Renal cortex interstitium (tissue), 11 donors: ENCODE results near the gene TEN1. TPM values are rescaled to one million over a fixed set of nuclear protein-coding genes. Genes with fewer than 3 reads are reported as not detected.

Source experiments
- DNase-seq, 11 donors: peaks; one replicate each; pipeline ENCODE4 v3.0.0-alpha.2; 2013; ENCODE audit warnings: low read depth in 9 of 11, low spot score in 4 of 11; ENCODE audit errors: extremely low read depth in 1 of 11
- polyA plus RNA-seq, 3 donors: library from polyadenylated mRNA; unstranded; fragments of 120-200 nt; gene quantifications; one replicate each; pipeline ENCODE4 v1.2.1, GENCODE V29; 2013; ENCODE audit not compliant: insufficient read length in 3 of 3

TEN1 gene
- polyA plus RNA-seq, 3 donors = 19.5 to 26.9 (median 23.3) TPM

- no peak for DNase-seq
Measured at GRCh38 chr17:76017481-76018339, 38.7 kb downstream of the TEN1 start.

GRCh38 chr17:76018340-76018680 is 39.3 kb downstream of the TEN1 start:
- DNase-seq = no peak

DNA sequence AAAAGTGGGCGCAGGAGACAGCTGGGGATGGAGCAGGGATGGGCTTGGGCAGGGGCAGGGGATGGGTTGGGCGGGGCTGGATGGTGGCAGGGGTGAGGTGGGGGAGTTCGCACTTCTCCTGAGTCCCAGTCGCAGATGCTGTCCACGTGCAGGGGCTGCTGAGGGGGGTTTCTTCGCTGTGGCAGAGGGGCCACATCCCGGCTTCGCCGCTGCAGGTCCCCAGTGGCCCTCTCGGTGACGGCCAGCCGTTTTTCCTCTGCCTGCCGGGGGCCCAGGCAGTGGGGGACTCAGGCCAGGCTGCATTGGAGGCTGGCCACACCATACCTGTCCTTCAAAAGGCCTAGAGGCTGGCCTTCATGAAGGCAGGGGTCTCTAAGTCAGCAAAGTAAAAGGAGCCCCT is 39.8 kb downstream of the TEN1 start:
- no peak for DNase-seq

GRCh38 chr17:76019833-76020467 is 40.9 kb downstream of the TEN1 start:
- DNase-seq = no peak

DNA sequence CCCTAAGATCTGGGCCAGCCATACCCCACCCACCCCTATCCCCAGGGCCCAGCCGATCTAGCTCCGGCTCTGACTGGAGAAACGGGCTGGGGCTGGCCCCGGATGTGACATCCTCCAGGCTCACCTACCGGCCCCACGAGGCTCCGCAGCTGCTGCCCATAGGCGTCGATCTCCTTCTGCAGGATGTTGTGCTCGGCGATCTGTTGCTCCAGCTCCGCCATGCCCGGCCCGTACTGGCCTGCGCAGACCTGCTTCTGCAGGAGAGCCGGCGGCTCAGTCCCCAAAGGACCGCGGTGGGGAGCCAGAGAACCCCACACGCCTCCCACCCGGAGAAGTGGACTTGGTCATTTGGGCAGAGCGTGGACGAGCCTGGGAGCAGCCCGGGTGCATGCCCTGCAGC is 43.2 kb downstream of the TEN1 start:
- DNase-seq = no peak

- no peak for DNase-seq
Measured at GRCh38 chr17:76022973-76023899, 44.2 kb downstream of the TEN1 start.

DNA sequence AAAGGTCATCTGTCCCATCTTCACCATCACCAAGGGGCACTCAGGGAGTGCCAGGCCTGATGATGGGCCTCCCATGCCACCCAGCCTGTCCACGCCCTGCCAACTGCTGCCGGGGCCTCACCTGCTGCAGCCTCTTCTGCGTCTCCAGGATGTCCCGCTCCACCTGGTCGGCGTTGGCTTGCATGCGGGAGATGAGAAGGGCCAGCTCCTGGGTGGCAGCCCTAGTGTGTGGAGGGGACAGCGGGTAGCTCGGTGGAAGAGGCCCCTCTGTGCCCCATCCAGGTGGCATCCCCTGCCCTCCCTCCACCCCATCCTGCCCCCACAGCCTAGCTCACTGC is 44.8 kb downstream of the TEN1 start:
- no peak for DNase-seq

GRCh38 chr17:76024353-76024752 is 45.3 kb downstream of the TEN1 start:
- no peak for DNase-seq

DNA sequence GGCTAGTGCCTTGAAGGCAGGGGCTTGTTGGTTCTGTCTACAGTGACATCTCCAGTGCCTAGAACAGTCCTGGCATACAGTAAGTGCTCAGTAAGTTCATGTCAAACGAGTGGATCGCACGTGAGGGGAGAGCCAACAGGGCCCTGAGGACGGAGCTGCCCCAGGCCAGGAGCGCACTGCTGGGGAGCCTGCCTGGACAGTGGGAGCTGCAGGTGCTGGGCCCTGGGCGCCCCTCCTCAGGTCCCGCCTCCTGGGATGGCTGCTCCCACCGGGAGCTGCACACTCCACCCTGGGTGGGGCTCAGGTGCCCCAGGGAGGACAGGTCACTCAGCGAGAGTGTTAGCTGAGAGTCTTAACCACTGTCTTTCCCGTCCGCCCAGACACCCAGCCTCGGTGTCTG is 46.3 kb downstream of the TEN1 start:
- DNase-seq = no peak

DNA sequence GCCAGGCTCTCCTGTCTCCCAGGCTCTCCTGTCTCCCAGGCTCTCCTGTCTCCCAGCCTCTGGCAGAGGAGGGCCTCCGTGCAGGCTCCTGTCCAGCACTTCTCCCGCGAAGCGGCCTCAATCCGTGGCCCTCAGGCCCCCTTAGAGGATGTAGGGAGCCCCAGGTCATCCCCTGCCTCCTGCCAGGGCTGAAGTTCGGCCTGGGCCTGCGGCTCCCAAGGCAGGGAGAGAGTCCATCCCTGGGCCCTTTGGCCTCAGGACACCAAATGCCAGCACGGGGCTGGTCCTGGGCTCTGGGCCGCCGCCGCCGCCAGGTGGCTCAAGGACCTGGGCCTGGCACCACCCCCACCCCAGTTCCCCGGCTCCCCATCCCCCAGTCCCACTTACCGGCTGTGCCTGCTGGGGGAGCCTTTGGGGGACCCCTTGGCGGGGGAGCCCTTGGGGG is 47.7 kb downstream of the TEN1 start:
- DNase-seq = no peak

DNA sequence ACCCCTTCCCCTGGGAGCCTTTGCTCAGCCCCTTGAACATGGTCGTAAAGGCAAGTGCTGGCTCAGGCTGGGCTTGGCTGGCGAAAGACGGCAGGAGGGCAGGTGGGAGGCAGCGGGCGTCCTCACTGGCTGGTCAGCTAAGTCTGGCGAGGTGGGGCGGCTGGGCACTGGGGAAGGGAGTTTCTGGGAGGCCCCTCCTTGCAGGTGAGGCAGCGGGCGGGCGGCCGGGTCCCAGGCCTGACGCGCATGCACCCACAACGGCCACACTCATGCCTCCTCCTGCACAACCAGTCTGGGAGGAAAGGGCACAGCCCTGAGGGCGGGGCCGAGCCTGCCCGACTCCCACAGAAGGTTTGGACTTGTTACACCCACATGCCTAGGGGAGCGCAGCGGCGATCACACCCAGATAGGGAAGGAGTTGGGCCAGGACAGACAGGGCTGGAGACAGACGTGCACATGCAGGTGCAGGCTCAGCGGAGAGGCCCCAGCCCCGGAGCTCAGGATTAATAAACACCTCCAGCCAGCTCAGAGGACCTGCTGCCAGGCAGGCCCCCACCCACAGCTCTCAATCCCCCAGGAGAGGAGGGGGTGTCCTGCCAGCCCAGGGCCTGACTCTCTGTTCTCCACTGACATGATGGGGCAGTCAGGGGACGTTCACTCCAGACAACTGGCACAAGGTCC is 48.3 kb downstream of the TEN1 start, which contains the start of gene EVPL:
TSS of gene EVPL (minus strand) at position 148 of the 681 bp plus-strand sequence. CDS start at position 40, 108 bp downstream.
- no peak for DNase-seq

DNA sequence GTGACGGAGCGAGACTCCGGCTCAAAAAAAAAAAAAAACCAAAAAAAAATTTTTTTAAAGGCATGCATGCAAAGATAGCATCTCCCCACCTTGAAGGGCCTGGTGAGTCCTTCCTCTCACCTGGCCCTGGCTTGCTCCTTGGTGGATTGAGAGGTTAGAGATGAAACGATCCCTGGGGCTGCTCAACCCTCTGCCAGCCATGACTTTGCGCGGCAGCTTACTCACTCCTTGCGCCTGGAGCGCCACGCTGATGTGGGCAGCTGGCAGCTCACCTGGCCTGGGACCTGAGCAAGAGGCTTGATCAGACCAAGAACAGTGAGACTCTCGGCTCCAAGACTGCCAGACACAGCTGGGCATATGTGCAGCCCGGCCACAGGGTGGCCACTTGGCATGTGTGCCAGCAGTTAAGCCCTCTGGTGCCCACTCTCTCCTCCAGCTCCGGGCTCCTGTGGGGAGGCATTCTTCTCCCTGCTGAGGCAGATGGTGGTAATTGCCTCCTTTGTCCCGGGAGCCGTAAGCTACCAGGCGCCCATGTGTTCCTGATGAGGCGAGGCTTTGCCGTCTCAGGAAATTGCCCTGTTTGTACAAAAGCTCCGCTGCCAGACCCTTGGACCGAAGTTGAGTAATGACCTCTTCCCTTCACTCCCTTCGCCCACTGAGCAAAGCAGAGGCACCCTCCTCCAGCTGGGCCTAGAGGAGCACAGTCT is 53.2 kb downstream of the TEN1 start:
- DNase-seq = no peak

- no peak for DNase-seq
Measured at GRCh38 chr17:76032780-76033108, 53.7 kb downstream of the TEN1 start.

- DNase-seq = no peak
Measured at GRCh38 chr17:76033139-76033538, 54.1 kb downstream of the TEN1 start.

- no peak for DNase-seq
Measured at GRCh38 chr17:76034428-76035350, 55.6 kb downstream of the TEN1 start.

DNA sequence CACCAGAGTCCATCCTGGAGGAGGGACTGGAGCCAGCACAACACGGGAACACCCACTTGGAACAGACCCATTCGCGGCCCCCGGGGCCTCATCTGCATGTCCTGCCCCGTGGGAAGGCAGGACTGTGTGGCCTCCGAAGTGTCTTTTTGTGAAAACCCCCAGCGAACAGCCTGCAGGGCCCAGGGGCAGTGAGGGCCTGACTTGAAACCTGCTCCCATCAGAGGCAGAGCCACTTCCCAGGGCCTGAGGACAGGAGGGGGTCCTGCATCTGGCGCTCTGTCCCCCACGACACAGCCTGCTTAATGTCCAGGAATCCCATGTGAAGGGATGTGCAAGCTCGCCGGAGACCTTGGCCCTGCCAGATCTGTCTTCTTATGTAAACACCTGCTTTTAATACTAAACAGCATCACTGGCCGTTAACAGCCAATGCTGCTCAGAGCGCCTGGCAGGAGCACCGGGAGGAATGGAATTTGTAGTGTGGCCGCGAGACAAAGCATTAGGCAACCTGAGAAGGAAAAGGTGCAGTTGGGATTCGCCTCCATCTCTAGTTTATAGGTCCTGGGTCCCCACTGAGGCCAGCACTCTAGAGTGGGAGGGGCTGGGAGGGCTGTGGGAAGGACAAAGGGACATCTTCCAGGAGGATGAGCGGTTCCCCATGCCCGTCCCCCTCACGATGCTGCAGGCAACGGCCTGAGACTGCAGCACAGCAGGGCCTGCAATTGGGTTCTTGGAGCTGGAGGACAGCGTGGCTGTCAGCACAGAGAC is 57.6 kb downstream of the TEN1 start:
- no peak for DNase-seq

- no peak for DNase-seq
Measured at GRCh38 chr17:76038050-76038449, 59.0 kb downstream of the TEN1 start.
